HG03108 (cell line): ENCODE results near the gene PLA2G4E.

Experiments used
- ATAC-seq: cut with Tn5 transposase; IDR thresholded peaks from one replicate; pipeline ENCODE4 v1.9.1; 2021; ENCODE audit warnings: moderate library complexity; ENCODE audit not compliant: unreplicated experiment

PLA2G4E gene

DNA sequence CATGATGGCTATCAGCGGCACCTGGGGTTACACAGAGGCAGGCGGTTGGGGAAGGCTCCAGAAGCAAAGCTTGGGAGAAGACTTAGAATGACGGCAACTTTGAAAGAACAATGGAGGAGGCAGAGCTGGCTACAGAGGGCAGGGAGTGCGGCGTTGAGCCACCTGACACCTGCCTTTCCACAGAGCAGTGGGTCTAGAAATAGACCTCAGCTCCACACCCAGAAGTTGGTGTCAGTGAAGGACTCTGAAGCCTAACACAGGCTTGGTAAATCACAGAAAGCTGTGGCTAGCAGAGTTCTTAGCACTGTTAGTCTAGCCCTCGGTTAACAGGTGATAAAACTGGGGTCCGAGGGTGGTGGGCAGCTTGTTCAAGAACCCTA lies 25.4 kb downstream of the PLA2G4E start:
- no peak for ATAC-seq

DNA sequence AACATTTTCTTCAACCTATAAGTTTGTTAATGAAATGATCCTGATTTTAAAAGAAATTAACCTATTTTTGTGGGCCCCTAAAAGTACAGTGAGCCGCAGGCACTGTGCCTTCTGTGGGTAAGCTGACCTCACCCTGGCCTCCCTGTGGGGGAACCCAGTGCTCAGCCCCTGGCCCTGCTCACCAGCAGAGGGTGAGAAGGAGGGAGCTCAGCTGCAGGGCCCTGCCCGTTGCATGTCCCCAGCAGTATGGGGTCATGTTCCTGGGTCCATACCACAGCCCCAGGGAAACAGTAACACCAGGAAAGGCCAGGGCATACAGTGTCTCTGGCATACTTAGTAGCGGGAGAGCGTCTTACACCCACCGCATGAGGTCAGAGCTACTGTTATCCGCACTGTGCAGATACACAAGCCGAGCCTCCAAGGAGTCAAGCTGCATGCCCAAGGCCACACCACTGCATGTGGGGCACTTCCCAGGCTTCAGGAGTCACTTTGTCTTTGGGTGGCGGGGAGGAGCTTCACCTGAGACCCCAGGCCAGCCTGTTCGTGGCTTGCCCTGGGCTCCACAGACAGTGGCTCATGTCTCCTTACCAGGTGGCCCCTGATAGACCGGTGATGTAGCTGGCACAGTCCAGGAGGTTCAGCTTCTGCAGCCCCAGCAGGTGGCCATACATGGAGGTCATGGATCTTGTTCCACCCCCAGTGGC lies 25.9 kb downstream of the PLA2G4E start:
- ATAC-seq, result no peak

DNA sequence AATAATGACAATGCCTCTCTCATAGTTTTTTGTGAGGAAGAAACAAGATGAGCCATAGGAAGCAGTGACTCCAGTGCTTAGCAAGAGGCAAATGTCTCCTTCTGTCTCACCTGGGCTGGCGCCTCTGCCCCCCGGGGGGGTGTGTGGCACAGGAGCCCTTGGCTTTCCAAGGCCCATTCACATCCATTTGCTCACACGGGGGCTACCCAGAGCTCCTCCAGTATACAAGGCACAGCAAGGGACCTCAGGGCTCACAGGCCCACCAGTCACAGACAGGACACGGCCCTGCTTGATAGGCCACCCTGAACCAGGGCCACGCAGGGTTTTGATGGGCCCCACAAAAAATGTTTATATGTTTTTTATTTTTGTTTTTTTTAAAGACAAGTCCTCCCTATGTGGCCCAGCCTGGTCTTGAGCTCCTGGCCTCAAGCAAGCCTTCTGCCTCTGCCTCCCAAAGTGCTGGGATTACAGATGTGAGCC lies 26.6 kb downstream of the PLA2G4E start:
- no peak for ATAC-seq

DNA sequence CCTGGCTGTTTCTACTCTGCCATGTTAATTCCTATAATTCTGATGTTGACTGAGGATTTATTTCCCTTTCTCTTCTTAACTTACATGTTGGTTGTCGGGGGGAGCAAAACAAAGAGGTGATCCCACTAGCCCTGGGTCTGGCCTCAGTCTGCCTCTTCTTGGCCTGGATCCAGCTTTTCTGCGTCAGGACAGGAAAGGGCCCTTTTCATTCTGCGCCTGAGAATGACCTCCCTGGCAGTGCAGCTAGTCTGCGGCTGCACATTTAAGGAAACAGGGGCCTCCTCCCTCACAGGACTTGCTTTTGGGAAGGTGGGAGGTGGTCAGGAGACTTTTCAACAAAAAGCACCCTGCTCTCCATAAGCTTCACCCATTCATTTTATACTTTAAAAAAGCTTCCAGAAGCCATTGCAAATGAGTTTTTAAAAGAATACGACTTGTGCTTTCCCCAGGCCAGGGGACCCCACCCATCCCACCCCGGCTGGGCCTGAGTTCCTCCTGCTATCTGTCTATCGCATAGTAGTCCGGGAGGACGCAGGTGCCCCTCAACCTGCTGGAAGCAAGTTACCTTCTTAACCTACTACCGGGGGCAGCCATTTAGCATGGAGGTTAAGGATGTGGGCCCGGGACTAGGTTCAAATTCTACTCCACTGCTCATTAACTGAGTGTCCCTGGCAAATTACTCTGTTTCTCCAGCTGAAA lies 27.2 kb downstream of the PLA2G4E start:
- no peak for ATAC-seq

DNA sequence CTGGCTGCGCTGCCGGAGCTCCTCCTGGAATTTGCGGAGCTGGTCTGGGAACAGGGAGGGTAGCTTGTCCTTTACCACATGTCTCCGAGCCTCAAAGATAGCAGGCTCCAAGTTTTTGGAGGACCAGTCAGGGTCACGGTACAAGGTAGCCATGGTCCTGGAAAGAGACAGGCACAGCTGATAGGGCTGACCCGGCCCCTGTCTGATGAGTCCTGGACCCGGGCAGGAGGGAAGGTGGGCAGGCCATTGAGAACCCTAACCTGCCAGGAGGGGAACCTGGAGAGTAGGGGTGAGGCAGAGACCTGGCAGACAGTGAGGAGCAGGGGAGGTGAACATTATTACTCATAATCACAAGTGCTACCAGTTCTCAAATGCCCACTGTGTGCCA lies 28.0 kb downstream of the PLA2G4E start:
- no peak for ATAC-seq

DNA sequence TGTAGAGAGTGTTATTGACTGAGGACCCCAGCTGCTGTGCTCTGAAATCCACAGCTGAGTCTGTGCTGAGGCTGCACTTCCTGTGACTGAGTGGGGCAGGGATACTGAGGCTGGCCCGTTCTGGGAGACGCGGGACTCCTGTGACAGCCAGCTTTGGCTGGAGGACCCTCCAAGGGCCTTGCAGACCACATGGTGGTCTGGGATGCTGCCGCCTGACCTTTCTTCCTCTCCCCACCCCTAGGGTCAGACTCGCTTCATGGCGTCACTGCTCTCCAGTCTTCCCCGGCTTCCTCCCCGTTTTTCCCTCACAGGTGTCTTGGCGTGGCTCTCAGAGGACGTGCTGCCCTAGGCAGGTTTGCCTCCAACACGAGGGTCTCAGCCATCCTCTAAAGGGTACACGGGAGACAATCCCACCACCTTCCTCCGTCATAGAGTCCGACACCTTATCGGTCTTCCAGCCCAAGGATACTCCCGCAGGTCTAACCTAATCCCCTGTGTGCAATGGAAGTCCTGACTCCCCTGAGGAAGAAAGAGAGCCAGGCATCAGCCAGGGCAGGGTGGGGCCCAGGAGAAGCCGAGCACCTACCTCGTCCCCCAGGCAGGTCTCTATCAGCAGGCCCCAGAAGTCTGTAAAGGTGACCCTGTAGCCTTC lies 28.6 kb downstream of the PLA2G4E start:
- ATAC-seq, result no peak

DNA sequence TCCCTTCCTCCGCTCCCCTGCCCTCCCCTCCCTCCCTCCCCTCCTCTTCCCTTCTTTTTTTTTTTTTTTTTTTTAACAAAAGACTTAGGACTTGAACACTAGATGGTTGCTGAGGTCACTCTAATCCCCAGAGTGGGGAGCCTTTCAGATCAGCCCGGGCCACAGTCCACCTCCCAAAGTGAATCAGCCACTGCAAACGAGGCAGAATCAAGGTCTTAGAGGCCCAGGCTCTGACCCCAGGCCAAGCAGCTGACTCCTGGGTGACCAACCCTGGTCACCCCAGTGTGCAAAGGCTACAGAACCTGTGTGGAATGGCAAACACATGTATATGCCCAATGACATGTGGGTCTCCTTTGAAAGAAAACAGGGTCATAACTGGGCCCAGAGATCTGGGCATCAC lies 30.2 kb downstream of the PLA2G4E start:
- ATAC-seq, result no peak

DNA sequence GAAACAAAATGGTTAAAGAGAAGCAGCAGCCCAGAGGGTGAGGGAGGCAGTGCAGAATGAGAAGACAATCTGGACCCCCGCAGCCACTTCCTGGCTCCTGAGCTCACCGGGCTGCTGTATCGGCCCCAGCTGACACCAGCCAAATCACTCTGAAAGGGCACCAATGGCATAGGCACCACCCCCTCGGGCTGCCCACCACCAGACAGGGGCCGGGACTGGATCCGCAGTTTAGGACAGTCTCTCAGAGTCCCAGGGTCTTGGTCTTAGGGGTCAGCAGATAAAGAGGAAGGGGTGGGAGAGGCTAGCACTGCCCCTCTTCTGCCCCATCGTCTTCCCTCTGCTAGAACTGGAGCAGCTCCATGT lies 30.6 kb downstream of the PLA2G4E start:
- no peak for ATAC-seq

DNA sequence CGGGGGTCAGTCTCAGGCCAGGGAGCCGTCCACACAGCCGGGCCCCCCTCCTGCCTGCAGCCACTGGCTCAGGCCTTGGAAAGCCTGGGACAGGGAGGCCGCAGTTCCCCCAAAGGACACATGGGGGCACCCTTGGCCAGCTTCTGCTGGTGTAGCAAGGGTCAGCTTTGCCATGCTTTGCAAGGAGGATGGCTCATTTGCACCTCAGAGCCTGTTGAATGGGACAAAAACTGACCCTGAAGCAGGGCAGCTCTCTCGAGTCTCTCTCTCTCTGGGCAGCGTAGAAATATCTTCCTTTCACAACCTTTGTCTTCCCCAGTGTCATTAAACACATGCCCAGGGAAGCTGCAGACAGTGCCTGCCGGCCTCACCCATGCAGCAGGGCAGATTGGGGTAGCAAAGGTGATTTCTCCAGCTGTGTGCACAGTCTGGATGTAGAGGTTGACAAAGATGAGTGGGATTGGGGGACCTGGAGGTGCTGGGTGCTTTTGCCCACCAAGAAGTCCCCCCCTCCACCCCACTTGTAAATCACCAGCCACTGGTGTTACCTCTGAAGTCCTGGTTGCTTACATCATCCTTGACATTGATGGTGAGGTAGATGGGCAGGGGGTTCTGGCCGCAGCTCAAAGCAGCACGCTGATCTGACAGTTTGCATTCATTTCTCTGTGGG lies 31.1 kb downstream of the PLA2G4E start:
- ATAC-seq, result no peak

DNA sequence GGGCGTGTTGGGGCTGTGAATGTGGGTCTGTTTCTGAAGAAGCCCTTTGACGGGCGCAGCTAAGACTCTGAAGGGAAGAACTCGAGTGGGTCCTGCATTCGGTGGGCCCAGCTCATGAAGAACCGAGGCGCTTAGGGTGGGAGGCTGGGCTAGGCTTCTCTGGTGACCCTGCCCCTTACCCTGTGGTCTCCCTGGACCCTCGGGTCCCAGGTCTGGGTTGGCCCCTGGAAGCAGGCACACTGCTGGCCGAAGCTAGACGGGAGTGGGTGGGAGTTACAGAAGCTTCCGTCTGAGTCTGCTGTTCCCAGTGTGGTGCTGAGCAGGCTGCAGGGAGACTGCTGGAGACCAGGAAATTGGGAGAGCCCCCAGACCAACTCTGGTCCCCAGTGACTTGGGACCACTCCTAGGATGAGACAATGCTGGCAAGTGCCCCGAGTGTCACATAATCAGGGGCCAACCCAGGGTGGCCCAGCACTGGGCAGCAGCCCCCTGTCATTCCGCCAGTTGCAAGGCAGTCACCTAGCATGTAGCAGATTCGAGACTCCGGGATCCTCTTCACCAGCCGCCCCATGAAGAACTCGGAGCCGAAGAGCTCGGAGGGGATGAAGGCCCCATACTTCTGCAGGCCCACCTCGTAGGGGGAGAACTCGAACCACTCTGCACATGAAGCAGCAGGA lies 31.8 kb downstream of the PLA2G4E start:
- no peak for ATAC-seq

DNA sequence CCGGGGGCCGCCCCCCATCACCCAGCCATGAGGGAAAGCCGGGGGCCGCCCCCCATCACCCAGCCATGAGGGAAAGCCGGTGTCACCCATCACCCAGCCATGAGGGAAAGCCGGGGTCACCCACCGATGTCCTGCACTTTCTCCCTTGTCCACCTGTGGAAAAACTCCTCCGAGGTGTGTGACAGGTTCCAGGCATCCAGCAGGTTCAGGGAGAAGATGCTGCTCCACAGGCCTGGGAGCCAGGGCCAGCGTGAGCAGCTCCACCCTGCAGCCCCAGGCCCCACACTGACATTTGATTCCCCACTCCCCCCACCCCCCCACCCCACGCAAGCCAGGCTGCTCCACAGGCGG lies 32.9 kb downstream of the PLA2G4E start:
- ATAC-seq, result no peak

DNA sequence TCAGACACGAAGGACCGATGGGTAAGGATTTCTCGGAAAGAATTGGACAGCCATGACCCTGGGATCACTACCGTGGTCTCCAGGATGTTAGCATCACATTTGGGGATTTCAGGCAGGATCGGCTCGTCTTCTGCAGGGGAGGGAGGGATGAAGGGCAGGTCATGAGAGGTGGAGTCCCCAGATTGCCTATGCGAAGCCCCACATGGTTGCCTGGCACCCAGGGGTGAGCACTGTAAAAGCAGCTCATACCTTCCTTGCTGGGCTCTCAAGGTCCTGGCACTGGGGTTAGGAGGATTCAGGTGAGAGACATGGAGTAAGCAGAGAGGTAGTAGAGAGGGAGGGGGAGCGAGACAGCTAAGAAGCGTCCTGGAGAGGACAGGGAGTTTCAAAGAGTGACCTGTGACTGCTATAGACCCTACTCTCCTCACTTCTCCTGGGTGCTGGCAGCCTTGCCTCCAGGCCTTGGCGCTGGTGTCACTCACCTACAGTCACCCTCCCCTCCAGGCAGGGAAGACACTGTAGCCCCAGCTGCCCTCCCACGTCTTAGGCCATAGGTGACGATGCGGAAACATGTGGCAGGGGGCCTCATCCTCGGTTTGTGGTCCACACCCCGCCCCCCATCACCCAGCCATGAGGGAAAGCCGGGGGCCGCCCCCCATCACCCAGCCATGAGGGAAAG lies 33.5 kb downstream of the PLA2G4E start:
- no peak for ATAC-seq

DNA sequence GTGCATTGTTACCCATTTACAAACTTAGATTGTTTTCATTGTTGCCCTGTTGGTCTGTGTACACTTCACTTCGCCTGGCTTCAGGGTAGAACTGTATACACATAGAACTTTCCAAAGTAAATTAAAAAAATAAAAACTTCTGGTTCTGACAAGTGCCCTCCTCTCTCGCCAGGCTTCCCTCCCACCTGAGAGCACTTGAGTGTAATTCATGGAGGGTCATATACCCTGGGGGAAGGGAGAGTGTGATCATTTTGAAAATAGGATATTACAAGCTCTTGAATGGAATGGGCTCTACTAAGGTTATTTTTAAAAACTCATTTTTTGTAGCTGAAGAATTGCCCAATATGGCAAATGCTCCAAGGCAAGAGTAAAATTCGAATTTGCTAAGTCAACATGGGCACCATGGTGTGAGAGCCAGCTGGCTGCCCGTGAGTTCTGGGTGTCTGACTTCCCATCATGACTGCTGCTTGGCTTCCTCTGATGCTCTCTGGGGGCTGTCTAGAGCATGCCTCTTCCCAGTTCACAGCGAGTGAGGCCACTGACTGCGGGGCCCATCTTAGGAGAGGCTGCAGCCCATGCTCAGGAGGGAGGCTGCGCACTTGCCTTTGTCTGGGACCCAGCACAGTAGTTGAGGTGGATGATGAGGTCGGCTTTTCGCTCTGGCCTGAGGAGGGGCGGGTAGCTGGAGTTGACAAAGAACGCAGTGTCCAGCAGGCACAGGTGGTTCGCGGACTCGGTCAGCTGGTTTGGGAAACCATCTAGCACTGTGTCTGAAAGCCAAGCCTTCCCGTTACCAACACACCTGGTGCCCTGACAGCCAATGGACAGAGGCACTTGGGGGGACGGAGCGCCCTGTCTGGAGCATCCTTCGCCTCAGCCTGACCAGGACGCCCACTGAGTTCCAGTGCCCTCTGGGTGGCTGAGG lies 35.3 kb downstream of the PLA2G4E start:
- ATAC-seq, result no peak

DNA sequence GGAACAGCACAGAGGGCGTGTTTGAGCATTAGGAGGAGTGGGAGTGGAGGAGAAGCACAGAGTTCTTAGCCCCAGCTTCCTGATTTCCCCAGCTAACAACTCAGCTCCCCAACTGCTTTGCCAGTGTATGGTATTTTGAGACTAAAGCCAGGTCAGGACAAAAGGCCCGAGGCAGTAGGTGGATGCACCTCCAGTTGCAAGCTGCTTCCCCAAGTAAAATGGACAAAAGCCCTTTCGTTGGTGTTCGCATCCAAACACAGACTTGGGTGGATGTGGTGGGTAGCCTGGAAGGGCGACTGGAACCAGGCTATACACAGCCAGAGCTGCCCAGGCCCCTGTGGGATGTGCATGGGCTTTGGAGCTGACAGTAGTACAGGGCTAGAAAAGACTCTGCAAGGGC lies 36.2 kb downstream of the PLA2G4E start:
- no peak for ATAC-seq

DNA sequence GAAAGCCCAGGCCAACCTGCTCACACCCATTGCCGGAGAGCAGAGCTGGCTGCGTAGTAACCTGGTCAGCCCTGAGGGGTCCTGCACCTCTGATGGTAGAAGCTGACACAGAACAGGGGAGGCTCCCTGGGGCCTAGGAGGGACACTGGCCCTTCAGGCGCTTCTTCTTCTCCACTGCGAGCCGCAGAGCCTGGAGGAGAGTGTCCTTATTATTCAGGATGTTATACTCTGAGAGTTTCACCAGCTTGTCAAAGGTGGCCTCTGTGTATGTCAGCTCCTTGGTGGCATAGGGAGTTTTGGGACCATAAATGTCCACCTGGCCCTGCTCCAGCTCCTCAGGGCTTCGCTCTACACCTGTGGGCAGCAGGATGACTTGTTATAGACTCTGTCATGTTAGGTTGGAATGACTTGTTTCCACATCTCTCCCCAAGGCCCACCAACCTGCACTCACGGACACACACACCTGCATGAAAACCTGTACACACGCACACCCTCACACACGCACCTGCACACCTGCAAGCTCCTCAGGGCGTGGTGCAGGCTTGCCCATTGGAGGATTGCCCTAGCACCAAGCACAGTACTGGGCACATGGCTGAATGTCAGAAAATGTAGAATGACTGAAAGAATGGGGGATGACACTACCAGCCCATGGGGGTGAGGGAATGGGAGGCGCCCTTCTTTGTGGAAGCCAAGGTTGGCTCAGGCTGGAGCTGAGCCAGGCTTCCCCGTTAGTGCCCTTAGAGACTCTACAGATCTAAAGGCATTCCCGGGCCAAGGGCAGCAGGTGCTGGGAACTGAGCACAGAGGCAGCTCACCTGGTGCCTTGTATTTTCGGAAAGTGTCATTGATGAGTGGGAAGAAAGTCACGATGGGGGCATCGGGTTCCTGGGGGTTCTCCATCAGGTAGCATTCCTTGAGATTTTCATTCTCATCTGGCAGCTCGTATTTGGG lies 36.9 kb downstream of the PLA2G4E start:
- no peak for ATAC-seq

DNA sequence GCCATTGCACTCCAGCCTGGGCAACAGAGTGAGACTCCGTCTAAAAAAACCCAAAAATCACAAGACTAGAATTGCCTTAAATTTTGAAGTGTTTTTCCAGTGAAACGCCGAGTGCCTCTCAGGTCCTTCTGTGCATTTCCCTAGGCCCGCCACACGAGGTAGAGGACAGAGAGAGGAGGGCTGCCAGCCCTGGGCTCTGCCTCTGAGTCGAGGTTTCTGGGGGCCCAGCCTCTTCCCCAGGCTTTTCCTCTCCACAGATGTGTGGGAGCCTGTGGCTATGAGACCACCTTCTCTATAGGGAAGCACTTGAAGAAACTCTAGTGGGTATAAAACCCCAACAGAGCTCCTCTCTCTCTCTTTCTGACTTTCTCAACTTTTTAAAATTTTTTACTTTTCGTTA lies 37.6 kb downstream of the PLA2G4E start:
- no peak for ATAC-seq

DNA sequence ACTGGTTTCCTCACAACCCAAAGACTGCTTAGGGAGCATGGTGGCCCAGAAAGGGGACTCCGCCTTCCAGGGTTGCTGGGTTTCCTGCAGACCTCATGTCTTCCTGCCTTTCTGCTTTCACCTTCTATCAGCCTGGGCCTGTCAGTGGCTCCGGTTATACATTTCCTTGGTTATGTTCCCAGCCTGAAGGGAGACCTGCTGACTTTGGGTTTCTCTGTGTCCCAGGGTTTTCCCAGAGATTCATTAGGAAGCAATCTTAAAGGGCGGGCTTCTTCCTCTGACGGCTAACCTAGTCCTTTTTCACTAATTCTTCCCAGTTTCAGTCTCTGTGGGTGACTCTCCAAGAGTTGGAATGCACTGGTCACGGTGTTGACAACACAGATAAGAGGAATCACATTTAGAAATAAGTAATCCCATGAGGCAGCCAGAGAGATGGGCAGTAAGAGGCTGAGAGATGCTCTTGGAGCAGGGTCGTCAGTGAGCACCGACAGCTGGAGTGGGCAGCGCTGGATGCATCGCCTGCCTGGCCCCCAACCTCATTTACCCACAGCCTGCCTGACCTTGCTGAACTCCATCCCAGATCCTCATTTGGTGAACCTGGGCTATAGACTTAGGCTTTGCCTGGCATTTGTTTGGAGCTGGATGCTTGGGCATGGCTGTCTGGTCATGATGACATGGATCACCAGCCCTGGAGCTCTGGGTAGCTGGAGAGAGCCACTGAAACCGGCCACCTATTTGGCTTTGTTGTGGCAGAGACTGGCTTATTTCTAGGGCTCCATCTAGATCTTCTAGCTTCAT lies 38.5 kb downstream of the PLA2G4E start:
- no peak for ATAC-seq
